ENCODE results near the gene CHMP4A. TPM values are rescaled to one million over a fixed set of nuclear protein-coding genes. Genes with fewer than 3 reads are reported as not detected.

CHMP4A gene, protein sequence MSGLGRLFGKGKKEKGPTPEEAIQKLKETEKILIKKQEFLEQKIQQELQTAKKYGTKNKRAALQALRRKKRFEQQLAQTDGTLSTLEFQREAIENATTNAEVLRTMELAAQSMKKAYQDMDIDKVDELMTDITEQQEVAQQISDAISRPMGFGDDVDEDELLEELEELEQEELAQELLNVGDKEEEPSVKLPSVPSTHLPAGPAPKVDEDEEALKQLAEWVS
- total RNA-seq (25.6 and 40.8 TPM in 2 replicates), polyA plus RNA-seq (73.6 and 106 TPM in 2 replicates)

DNA sequence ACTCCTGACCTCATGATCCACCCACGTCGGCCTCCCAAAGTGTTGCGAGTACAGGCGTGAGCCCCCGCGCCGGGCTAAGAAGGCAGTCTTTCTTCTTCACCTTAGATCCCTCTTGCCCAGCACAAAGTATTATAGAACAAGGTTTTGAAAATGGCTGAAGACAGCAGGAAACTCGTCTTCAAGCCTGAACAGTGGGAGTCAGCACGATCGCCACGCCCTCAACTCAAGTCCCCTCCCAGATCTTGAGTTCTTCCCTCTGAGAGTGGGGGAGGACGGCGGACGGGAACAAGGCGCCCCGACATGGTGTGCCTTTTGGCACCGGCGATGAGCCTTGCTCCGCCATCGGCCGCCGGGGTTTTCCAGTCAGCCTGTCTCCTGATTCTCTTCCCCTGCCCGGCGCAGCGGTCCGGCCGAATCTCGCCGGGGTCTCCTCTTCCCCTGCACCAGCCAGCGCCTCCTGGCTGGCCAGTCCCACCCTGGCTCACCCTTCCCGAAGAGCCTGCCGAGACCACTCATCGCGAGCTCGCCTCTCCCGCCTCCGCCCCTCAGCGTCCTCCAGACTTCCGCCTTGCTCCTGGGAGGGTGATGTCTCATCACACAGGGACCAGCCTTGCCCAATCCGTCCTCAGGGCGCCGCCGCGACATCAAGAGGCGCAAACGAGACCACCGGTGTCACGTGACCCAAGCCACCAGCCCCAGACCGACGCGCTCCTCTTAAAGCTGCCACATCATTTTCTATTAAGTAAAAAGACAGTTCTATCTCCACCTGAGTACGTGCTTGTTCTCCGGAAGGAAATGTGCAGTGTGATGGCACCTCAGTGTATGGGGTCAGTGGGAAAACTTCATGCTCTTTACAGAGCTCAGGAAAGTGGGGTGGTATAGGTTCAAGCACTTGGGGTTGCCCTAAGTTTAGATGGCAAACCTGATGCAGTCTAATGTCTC is at the start of gene CHMP4A:
TSS of gene CHMP4A (minus strand) at position 565 of the 942 bp plus-strand sequence. CDS start at position 516, 49 bp downstream.
- Histone ChIP-seq H3K9me2 (replicated peaks; ENCODE audit: insufficient read depth) (no peaks in the 10 kb centered on the region), H2AFZ (peak within 1 kb of the TSS; percentile 33), H3K4me3 (peak within 1 kb of the TSS; percentile 38), H4K20me1 (ENCODE audit: insufficient read depth, poor library complexity, severe bottlenecking) (no peaks in the 10 kb centered on the region), H3K4me1 (ENCODE audit: insufficient read depth) (peaks cover 13% of the 10 kb centered on the region), H3K79me2 (peaks cover 16% of the 10 kb centered on the region), H3K36me3 (replicated peaks; ENCODE audit: insufficient read depth, low read depth) (no peaks in the 10 kb centered on the region), H3K9me3 (ENCODE audit: low read depth) (no peaks in the 10 kb centered on the region), H3K27me3 (no peaks in the 10 kb centered on the region), H3K4me2 (peak within 1 kb of the TSS; percentile 84), H3K27ac (peak within 1 kb of the TSS; percentile 99)
- 2% methylated on average over 52 of the region's 53 CpGs for WGBS (ENCODE audit: low lambda C conversion rate, missing lambda C conversion rate)
- peak; percentile 99 for DNase-seq (ENCODE audit: low spot score)
- TF ChIP-seq, protein P1, sequence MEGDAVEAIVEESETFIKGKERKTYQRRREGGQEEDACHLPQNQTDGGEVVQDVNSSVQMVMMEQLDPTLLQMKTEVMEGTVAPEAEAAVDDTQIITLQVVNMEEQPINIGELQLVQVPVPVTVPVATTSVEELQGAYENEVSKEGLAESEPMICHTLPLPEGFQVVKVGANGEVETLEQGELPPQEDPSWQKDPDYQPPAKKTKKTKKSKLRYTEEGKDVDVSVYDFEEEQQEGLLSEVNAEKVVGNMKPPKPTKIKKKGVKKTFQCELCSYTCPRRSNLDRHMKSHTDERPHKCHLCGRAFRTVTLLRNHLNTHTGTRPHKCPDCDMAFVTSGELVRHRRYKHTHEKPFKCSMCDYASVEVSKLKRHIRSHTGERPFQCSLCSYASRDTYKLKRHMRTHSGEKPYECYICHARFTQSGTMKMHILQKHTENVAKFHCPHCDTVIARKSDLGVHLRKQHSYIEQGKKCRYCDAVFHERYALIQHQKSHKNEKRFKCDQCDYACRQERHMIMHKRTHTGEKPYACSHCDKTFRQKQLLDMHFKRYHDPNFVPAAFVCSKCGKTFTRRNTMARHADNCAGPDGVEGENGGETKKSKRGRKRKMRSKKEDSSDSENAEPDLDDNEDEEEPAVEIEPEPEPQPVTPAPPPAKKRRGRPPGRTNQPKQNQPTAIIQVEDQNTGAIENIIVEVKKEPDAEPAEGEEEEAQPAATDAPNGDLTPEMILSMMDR (IDR thresholded peaks at IDR 0.05; ENCODE audit: poor library complexity), result peak; percentile 29
- TF ChIP-seq EZH2phosphoT487 (IDR thresholded peaks at IDR 0.05; ENCODE audit: low read depth, severe bottlenecking, unreplicated experiment), result no peak

DNA sequence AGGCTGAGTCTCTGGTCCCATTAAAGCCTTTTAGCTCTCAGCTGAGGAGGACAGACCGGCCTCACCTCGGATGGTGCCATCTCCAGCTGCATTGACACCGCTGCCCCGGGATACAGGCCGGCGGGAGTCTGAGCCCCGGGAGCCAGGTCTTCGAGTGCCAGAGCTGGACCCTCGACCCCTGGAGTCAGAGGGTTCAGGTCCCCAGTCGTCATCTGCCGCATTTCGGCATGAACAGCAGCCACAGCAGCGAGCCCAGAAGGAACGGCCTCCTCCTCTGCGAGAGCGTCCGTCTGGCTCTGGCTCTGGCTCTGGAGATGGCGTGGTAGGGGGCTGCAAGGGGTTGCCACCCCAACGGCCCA is 48.7 kb upstream of the CHMP4A start:
- Histone ChIP-seq H3K4me2 (no peak overlapping the region), H3K4me3 (no peak overlapping the region), H3K4me1 (ENCODE audit: insufficient read depth) (no peaks in the 10 kb centered on the region), H3K9me3 (ENCODE audit: low read depth) (no peaks in the 10 kb centered on the region), H3K27ac (no peak overlapping the region), H4K20me1 (ENCODE audit: insufficient read depth, poor library complexity, severe bottlenecking) (no peaks in the 10 kb centered on the region), H3K9me2 (replicated peaks; ENCODE audit: insufficient read depth) (no peaks in the 10 kb centered on the region), H2AFZ (no peak overlapping the region), H3K36me3 (replicated peaks; ENCODE audit: insufficient read depth, low read depth) (no peaks in the 10 kb centered on the region), H3K79me2 (no peaks in the 10 kb centered on the region), H3K27me3 (no peaks in the 10 kb centered on the region)
- WGBS (ENCODE audit: low lambda C conversion rate, missing lambda C conversion rate), result 96% methylated on average over 19 of the region's 19 CpGs
- DNase-seq (ENCODE audit: low spot score), result no peak
- TF ChIP-seq EZH2 (IDR thresholded peaks at IDR 0.05; ENCODE audit: borderline replicate concordance) (no peak), EZH2phosphoT487 (IDR thresholded peaks at IDR 0.05; ENCODE audit: low read depth, severe bottlenecking, unreplicated experiment) (no peak)
- TF ChIP-seq, protein P1 (IDR thresholded peaks at IDR 0.05; ENCODE audit: poor library complexity), result no peak

DNA sequence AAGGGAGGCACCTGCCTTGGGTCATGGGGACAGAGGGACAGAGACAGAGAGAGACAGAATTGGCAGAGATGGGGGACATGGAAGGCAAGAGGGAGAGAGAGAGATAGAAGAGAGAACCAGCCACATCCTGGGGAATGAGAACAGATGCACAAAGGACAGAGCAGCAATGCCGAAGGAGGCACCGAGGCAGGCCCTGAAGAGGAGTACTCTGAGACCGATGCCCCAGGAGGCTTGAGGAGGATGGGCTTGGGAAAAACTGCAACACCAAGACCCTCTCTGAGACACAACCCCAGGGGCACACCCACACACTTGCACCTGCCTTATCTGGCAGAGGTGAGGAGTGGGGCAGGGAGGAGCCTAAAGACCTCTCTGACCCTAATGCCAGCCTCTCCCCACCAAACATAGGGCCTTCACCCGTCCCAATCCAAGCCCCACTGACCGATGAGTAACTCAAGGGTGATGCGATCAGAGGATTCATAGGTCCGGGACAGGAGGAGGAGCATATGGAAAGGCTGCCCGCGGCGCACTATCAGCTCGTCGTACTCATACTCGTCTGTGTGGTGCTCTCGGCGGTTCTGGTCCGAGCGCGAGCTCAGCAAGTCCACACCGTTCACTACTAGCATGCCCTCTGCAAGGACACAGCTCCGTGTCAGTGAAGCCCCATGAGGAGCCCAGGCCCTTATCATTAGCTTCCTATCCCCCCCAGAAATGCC is 48.1 kb upstream of the CHMP4A start:
- WGBS (ENCODE audit: low lambda C conversion rate, missing lambda C conversion rate), result 94% methylated on average over 20 of the region's 20 CpGs
- TF ChIP-seq EZH2 (IDR thresholded peaks at IDR 0.05; ENCODE audit: borderline replicate concordance) (no peak), EZH2phosphoT487 (IDR thresholded peaks at IDR 0.05; ENCODE audit: low read depth, severe bottlenecking, unreplicated experiment) (no peak)
- TF ChIP-seq, protein P1 (IDR thresholded peaks at IDR 0.05; ENCODE audit: poor library complexity), result no peak
- Histone ChIP-seq H3K9me3 (ENCODE audit: low read depth) (no peaks in the 10 kb centered on the region), H3K9me2 (replicated peaks; ENCODE audit: insufficient read depth) (no peaks in the 10 kb centered on the region), H4K20me1 (ENCODE audit: insufficient read depth, poor library complexity, severe bottlenecking) (no peaks in the 10 kb centered on the region), H3K79me2 (no peaks in the 10 kb centered on the region), H2AFZ (no peak overlapping the region), H3K4me1 (ENCODE audit: insufficient read depth) (no peaks in the 10 kb centered on the region), H3K4me2 (no peak overlapping the region), H3K27ac (no peak overlapping the region), H3K36me3 (replicated peaks; ENCODE audit: insufficient read depth, low read depth) (no peaks in the 10 kb centered on the region), H3K4me3 (no peak overlapping the region), H3K27me3 (no peaks in the 10 kb centered on the region)
- no peak for DNase-seq (ENCODE audit: low spot score)
